ENCODE data around the gene PSMB8.

- TF ChIP-seq, protein P1, sequence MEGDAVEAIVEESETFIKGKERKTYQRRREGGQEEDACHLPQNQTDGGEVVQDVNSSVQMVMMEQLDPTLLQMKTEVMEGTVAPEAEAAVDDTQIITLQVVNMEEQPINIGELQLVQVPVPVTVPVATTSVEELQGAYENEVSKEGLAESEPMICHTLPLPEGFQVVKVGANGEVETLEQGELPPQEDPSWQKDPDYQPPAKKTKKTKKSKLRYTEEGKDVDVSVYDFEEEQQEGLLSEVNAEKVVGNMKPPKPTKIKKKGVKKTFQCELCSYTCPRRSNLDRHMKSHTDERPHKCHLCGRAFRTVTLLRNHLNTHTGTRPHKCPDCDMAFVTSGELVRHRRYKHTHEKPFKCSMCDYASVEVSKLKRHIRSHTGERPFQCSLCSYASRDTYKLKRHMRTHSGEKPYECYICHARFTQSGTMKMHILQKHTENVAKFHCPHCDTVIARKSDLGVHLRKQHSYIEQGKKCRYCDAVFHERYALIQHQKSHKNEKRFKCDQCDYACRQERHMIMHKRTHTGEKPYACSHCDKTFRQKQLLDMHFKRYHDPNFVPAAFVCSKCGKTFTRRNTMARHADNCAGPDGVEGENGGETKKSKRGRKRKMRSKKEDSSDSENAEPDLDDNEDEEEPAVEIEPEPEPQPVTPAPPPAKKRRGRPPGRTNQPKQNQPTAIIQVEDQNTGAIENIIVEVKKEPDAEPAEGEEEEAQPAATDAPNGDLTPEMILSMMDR (conservative IDR thresholded peaks at IDR 0.05; ENCODE audit: low read length) = no peak
- no peak for TF ChIP-seq EZH2phosphoT487 (IDR thresholded peaks at IDR 0.05; ENCODE audit: borderline replicate concordance, low read depth, low read length)
These were observed 12.9 kb downstream of the PSMB8 start for GRCh38 chr6:32830936-32831335.
